HCEC 1CT (cell line): Measurements from ENCODE around the gene ARL15.
A peak's percentile ranks its signal among the peaks of the same experiment; 100 is the strongest.

Experiments
- DNase-seq: peaks from one replicate; pipeline ENCODE4 v3.0.0-alpha.2; 2017

ARL15 gene

DNA sequence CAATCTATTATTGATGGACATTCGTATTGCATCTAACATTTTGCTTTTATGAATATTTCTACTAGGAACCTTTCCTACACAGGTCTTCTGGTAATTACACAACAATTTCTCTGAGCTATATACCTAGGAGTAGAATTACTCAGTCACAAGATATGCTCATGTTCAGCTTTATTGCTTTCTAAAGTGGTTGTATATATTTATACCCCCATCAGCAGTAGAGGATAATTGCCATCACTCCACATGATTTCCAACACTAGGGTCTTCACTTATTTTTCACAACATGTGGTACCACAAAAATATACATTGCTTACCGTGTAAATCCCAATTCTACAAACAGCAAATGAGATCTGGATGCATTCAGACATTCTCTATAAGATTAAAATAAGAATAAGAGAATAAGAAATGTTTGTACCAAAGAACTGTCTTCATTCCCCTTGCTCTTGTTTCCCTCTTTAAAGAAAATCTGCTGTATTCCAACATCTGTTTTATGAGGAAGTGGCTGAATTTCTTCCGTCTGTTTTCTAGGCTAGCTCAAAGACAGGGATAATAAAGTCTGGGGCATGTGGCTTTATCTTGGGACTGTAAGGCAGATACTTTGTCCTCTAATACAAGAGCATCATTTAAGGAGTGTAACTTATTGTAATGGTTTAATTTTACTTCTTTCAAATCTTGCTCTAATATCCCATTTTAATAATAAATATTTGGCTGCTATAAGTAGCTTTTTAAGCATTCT, 28.2 kb downstream of the ARL15 start:
- DNase-seq, result no peak

DNA sequence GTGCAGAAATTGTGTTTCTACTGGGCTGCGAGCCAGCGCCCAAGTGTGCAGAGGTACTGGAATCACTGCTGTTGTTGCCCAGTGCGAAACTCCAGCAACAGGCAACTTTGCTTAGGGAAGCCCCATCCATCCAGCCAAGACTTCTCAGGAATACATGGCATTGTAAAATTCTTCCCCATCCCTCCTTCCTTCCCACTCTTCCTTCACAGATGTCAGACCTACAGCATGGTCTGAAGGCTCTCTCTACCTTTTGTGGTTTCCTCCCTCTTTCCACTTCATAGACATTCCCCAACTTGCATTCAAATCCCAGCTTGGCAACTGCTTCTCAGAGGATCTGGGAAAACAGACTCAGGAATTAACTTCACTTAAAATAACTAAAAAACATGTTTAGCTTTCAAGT, 30.4 kb downstream of the ARL15 start:
- DNase-seq, result no peak

- DNase-seq, result no peak
Observed at GRCh38 chr5:54278979-54279717, 31.2 kb downstream of the ARL15 start.

DNA sequence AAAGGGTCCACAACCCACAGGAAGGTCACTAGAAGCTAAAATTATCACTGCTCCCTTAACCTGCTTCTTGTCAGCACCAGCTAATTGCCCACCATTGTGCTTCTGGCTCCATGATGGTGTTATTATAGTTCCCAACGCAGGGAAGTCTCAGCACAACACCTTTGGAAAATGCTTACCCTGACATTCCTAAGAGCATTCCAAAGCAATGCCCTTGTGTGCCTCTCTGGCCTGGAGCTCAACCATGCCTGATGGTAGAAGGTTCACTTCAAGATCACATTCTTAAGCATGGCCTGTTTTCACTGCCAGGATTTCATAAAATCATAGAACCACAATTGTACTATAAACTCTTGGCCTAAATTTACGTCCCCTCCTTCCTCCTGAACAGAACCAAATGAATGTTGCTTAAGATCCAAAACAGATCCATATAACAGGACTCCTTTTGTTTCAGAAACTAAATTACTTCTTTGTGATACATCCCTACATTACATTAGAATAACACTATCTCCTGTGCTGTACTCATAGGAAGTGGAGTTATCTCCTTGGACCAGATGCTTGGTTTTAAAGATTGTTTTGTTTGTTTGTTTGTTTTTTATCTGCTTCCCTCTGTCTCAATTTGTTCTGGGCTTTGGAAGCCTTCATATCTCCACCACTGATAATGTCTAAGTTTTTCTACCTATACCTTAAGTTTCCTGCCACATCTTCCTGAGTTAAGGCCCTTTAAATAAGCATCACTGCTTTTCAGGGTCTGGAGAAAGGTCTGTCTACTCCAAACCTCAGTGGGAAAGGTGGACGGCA, 32.1 kb downstream of the ARL15 start:
- DNase-seq, result no peak

DNA sequence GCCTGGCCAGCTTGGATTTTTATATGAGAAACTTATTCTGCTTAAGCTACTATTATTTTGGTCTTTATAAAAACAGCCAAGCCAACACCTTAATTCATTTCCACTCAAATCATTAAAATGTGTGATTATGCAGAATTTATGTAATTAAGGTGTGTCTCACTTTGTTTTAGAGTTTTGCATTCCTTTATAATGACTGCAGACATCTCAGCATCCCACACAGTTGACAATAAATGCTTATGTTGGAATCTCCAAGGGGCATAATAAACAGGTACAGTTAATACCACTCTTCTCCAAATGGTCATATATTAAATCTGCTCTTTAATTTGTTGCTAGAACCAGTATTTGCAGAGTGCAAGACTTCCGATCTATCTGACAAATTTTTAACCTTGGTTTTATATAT, 34.3 kb downstream of the ARL15 start:
- DNase-seq, result no peak

DNA sequence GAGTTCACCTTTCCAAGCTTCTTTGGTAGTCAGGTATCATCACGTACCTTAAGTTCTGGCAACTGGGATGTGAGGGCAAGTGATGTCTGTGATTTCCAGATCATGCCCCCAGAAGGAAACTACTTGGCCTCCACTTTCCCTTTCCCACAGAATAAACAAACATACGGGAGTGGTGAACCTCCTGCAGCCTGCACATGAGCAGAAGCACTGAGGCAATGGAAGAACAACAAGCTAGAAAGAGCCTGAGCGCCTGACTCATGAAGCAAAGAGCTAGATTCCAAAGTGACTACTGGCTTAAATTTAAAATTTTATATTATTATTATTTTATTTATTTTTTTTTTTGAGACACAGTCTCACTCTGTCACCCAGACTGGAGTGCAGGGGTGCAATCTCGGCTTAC, 35.0 kb downstream of the ARL15 start:
- DNase-seq, result no peak

GRCh38 chr5:54274944-54275343, 35.4 kb downstream of the ARL15 start:
- DNase-seq, result no peak

GRCh38 chr5:54273715-54274114, 36.7 kb downstream of the ARL15 start:
- no peak for DNase-seq

DNA sequence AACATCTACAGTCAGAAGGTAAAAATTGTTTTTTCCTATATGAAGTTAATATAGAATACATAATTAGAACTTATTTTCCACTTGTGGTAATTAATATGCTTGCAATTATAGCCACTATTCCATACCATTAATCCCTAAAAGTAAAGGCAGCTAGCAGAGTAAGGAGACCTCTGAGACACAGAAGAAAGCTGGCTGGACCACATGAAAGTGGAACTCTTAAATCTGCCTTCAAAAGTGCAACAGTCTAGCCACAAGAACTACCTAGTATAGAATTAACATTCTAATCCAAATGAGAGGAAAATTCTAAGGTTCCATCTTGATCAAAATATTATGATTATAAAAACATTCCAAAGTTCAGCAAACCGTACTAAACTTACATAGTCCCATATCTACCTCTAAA, 37.6 kb downstream of the ARL15 start:
- DNase-seq, result no peak

GRCh38 chr5:54270326-54270725, 40.0 kb downstream of the ARL15 start:
- DNase-seq, result no peak

- DNase-seq, result no peak
Observed at GRCh38 chr5:54264574-54264973, 45.8 kb downstream of the ARL15 start.

DNA sequence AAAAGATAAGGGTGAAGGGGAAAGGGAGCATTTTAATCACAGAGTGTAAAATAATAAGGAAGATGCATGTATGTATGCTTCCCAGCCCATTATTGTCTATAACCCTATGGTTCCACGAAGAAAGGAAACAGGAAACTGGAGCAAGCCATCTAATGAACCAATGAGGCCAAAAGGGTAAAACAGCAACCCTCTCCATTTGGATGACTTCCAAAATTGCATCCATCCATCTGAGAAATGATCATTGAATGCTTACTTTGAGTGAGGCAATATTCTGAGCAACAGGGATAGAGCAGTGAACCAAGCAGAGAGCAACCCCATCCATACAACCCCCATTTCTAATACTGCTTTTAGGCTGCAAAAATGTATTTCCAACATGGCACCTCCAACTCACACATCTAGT, 46.9 kb downstream of the ARL15 start:
- DNase-seq, result no peak

GRCh38 chr5:54261596-54261995, 48.8 kb downstream of the ARL15 start:
- no peak for DNase-seq

DNA sequence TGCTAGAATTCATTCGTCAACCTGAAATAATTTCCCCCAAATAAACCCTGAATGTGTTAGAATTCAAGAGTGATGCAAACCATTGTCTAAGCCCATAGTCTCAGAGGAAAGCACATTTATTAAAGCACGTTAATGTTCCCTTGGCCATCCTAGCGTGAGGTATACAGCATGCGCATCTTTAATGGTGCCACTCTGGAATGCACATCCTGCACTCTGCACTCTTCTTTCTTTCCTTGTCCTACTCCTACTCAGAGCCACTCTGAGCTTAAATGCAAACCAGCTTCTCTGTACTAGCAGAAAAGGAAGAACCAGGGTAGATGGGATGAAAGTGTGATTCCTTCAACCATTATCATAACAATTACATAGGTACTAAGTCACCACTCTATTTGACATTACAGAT, 50.4 kb downstream of the ARL15 start:
- no peak for DNase-seq

DNA sequence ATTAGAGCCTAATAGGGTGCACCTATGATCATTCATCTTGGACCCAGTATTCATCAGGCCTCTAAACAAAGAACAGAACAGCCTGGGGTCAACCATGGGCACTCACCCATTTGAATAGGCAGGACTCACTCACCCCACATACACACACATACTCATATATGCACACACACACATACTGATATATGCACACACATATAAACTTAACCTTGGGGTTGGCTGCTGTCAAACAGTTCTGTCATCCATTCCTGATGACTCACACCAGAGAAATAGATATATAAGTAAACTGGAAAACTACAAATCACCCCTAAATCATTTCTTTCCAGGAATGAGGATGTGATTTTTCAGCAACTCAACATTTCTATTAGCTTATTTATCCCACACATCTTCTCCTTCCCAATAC, 51.3 kb downstream of the ARL15 start:
- DNase-seq, result peak; percentile 81

DNA sequence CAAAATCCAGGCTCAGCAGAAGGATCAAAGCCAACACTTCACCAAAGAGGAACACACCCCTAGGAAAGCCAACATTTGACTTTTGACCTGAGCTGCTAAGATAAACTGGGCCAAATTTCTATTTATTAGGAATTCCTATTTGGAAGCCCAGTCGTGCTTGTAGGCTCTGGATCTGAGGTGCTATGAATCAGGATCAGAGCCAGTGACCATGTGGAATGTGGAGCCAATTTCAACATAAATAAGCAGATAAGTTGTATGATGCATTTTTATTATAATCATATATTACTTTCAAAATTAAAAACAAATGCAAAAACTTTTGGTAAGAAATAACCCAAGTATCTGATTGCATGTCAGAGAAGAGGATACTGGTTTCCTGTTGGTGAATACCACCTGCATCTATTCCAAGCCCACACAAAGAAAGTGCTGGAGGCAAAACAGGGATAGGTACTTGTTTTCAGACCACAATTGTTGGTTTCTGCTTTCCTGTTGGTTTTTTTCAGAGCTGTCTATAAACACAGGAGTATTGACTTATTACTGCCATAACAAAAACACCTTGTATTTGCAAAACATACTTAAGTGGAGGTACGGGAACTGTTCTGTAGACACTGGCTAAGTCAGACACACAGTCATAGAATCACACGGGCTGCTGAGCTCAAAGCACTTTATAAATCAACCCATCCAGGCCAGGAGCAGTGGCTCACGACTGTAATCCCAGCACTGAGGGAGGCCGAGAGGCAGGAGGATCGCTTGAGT, 52.8 kb downstream of the ARL15 start:
- no peak for DNase-seq

DNA sequence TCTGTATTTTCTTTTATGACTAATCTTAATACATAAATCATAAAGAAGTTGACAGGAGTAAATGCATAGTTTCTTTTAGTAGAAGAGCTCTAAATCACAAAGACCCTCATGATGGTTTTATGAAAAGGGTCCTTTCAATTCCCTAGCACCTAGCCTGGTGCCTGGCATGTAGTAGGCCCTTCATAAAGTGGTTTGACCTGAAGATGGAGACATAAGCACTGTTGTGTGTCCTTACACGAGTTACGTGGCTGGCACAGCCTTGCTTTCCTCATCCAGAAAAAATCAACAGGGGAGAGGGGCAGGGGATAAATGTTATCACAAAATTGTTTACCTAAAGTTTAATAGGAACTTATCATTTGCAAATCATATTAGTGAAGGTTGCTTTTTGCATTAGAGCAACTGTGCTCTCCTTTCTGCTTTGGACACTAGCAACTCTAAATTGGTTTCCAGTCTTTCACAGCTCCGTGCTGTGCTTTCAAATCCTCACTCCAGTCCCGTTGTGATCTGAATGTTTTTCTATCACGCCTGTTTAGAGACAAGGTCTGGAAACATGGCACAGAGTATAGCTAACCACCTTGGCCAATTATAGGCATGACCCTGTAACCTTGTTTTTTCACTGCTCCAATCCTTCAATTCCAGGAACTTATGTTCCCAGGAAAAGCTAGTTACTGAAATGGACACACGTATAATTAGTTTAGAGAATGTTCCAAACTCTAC, 55.7 kb downstream of the ARL15 start:
- DNase-seq, result peak; percentile 39

DNA sequence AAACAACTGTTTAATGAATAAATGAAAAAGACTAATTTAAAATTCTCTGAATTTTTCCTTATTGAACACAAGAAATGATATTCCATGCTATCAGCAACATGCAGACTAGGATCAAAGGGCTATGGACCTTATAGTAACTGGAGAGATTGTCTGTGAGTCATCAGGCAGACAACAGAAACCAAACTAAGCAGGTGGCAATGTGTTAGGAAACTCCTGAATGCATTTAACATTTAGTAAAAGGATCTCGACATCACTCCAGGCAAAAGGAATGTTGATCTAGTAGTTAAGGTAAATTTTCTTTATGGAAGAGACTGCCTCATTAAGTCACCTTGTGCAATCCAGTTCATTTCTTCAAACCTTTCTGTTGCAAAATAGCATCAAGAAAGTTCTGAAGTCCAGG, 58.4 kb downstream of the ARL15 start:
- peak; percentile 16 for DNase-seq

DNA sequence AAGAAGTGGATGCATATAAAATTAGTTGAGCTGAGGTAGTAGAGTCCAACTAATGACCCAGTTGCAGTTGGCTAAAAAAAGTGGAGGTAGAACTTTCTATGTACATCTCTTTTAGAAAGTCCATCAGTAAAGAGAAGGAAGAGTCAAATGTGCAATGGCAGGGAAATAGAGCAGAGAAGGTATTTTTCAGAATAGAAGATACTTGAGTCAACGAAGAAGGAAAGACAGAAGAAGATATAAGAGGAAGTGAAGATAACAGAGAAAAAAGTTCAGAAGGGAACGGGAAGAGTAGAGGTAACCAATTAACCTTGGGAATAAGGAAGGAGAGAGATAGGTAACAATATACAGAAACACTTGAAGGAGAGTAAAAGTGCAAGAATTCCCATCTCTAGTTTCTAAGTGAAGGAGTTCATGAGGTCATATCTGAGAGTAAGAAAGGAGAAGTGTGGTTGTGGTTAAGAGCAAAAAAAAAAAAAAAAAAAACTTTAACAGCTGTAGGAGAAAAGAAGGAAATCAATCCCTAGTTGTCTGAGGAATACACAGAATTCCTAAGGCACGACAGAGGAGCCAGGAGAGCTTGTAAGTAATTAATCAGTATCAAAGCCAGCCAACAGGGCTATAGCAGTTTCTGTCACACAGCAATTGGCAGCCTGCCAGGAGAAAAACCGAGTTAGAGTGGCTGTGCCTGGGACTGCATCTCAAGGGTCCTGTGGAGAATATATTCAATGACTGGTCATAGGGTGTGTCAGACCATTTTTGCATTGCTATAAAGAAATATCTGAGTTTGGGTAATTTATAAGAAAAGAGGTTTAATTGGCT, 61.0 kb downstream of the ARL15 start:
- peak; percentile 13 for DNase-seq

GRCh38 chr5:54247226-54247625, 63.1 kb downstream of the ARL15 start:
- DNase-seq, result no peak

- DNase-seq, result peak; percentile 43
Observed at GRCh38 chr5:54243483-54244080, 66.8 kb downstream of the ARL15 start.
